Neural crest cell (in vitro differentiated cells): Measurements from ENCODE around the gene MBOAT1. TPM values are rescaled to one million over a fixed set of nuclear protein-coding genes. Genes with fewer than 3 reads are reported as not detected.

Experiments
- DNase-seq: peaks from one replicate; pipeline ENCODE4 v3.0.0; 2021; ENCODE audit warnings: low read depth, mixed read lengths, low spot score
- H3K27ac Mint-ChIP-seq: one replicate; pipeline ENCODE4 v1.8.0; 2021; ENCODE audit warnings: mild to moderate bottlenecking, mixed read lengths; ENCODE audit not compliant: unreplicated experiment
- H3K27me3 Mint-ChIP-seq: 2 replicates; pipeline ENCODE4 v1.8.0; 2021; ENCODE audit warnings: low read depth, mild to moderate bottlenecking, mixed read lengths
- H3K36me3 Mint-ChIP-seq: 2 replicates; pipeline ENCODE4 v1.8.0; 2021; ENCODE audit warnings: low read depth, mild to moderate bottlenecking, mixed read lengths
- H3K4me1 Mint-ChIP-seq: 2 replicates; pipeline ENCODE4 v1.8.0; 2021; ENCODE audit warnings: mixed read lengths
- H3K4me3 Mint-ChIP-seq: one replicate; pipeline ENCODE4 v1.8.0; 2021; ENCODE audit warnings: mild to moderate bottlenecking, mixed read lengths
- H3K9me3 Mint-ChIP-seq: 2 replicates; pipeline ENCODE4 v1.8.0; 2021; ENCODE audit warnings: mixed read lengths
- total RNA-seq: library from RNA; stranded (reverse); gene quantifications from 2 replicates; pipeline ENCODE4 v1.2.1, GENCODE V29; 2021
- TF ChIP-seq, protein P1 (sequence below): fragments of 200-600 bp; sonication (generic); conservative IDR thresholded peaks from 2 replicates; pipeline ENCODE4 v1.5.0; 2021; ENCODE audit warnings: antibody characterized with exemption, mild to moderate bottlenecking

The MBOAT1 gene
- total RNA-seq, 1 donor from 2014 or later: 11.4 TPM

- H3K27me3 Mint-ChIP-seq: no peaks in the 10 kb centered on the region
- no peak overlapping the region for H3K27ac Mint-ChIP-seq
- TF ChIP-seq, protein P1, sequence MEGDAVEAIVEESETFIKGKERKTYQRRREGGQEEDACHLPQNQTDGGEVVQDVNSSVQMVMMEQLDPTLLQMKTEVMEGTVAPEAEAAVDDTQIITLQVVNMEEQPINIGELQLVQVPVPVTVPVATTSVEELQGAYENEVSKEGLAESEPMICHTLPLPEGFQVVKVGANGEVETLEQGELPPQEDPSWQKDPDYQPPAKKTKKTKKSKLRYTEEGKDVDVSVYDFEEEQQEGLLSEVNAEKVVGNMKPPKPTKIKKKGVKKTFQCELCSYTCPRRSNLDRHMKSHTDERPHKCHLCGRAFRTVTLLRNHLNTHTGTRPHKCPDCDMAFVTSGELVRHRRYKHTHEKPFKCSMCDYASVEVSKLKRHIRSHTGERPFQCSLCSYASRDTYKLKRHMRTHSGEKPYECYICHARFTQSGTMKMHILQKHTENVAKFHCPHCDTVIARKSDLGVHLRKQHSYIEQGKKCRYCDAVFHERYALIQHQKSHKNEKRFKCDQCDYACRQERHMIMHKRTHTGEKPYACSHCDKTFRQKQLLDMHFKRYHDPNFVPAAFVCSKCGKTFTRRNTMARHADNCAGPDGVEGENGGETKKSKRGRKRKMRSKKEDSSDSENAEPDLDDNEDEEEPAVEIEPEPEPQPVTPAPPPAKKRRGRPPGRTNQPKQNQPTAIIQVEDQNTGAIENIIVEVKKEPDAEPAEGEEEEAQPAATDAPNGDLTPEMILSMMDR: no peak
- H3K36me3 Mint-ChIP-seq: no peaks in the 10 kb centered on the region
- H3K9me3 Mint-ChIP-seq: peaks cover 5% of the 10 kb centered on the region
- DNase-seq: no peak
- H3K4me3 Mint-ChIP-seq: no peak overlapping the region
- peaks cover 3% of the 10 kb centered on the region for H3K4me1 Mint-ChIP-seq
These were observed 31.0 kb upstream of the MBOAT1 start for GRCh38 chr6:20243288-20243687.

DNA sequence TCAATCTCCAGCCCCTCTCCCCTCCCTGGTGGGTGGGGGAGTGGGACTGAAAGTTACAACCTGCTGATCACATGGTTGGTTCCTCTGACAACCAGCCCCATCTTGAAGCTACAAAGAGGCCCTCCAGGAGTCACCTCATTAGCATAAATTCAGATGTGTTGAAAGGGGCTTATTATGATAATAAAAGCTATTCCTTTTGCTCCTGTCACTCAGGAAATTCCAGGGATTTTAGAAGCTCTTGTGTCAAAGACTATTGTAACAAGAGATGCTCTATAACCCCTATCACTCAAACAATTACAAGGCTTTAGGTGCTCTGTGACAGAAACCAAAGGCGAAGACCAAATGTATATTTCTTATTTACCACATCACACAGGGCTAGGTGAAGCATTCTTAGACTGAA, 30.1 kb upstream of the MBOAT1 start:
- H3K27me3 Mint-ChIP-seq: no peaks in the 10 kb centered on the region

GRCh38 chr6:20241102-20241501, 28.8 kb upstream of the MBOAT1 start:
- H3K27me3 Mint-ChIP-seq: no peaks in the 10 kb centered on the region
- peaks cover 3% of the 10 kb centered on the region for H3K4me1 Mint-ChIP-seq
- H3K36me3 Mint-ChIP-seq: no peaks in the 10 kb centered on the region
- peaks cover 5% of the 10 kb centered on the region for H3K9me3 Mint-ChIP-seq
- TF ChIP-seq, protein P1: no peak
- no peak overlapping the region for H3K4me3 Mint-ChIP-seq
- no peak overlapping the region for H3K27ac Mint-ChIP-seq
- DNase-seq: no peak

More for the DNA sequence above, 30.1 kb upstream of the MBOAT1 start:
- TF ChIP-seq, protein P1: no peak
- H3K4me3 Mint-ChIP-seq: no peak overlapping the region
- no peak overlapping the region for H3K27ac Mint-ChIP-seq
- H3K36me3 Mint-ChIP-seq: no peaks in the 10 kb centered on the region
- H3K9me3 Mint-ChIP-seq: peaks cover 5% of the 10 kb centered on the region
- no peak for DNase-seq
- H3K4me1 Mint-ChIP-seq: peaks cover 3% of the 10 kb centered on the region

DNA sequence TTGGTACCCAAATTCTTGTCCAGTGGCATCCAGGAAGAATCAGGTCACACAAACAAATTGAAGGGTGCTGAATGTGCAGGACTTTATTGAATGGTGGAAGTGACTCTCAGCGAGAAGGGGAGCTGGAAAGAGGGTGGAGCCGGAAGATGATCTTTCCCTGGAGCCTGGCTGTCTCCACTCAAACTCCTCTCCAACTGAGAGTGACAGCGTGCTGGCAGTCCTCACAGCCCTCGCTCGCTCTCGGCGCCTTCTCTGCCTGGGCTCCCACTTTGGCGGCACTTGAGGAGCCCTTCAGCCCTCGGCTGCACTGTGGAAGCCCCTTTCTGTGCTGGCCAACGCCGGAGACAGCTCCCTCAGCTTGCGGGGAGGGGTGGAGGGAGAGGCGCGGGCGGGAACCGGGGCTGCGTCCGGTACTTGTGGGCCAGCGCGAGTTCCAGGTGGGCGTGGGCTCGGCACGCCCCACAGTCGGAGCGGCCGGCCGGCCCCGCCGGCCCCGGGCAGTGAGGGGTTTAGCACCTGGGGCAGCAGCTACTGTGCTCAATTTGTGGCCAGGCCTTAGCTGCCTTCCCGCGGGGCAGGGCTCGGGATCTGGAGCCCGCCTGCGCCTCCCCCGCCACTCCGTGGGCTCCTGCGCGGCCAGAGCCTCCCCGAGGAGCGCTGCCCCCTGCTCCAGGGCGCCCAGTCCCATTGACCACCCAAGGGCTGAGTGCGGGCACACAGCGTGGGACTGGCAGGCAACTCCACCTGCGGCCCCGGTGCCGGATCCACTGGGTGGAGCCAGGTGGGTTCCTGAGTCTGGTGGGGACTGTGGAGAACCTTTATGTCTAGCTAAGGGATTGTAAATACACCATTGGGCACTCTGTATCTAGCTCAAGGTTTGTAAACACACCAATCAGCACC, 26.7 kb upstream of the MBOAT1 start:
- Mint-ChIP-seq H3K4me3 (no peak overlapping the region), H3K9me3 (peaks cover 5% of the 10 kb centered on the region), H3K27me3 (no peaks in the 10 kb centered on the region), H3K36me3 (no peaks in the 10 kb centered on the region), H3K4me1 (peaks cover 3% of the 10 kb centered on the region), H3K27ac (no peak overlapping the region)
- TF ChIP-seq, protein P1: no peak
- DNase-seq: no peak

- Mint-ChIP-seq H3K9me3 (no peaks in the 10 kb centered on the region), H3K4me3 (no peak overlapping the region), H3K4me1 (peaks cover 3% of the 10 kb centered on the region), H3K27ac (no peak overlapping the region), H3K36me3 (no peaks in the 10 kb centered on the region), H3K27me3 (no peaks in the 10 kb centered on the region)
- TF ChIP-seq, protein P1: no peak
- no peak for DNase-seq
These were observed 25.6 kb upstream of the MBOAT1 start for GRCh38 chr6:20237677-20238460.
